Nephron (organoid): ENCODE measurements around the gene LBHD2.

ENCODE experiments used
- H3K27ac Mint-ChIP-seq, 3 experiments: 2 replicates each; pipeline ENCODE4 v1.8.0; 2020; ENCODE audit warnings: mixed read lengths in 3 of 3, mild to moderate bottlenecking in 2 of 3, moderate library complexity in 1 of 3
- H3K27me3 Mint-ChIP-seq: 2 replicates; pipeline ENCODE4 v1.8.0; 2021; ENCODE audit warnings: low read depth, mild to moderate bottlenecking, moderate library complexity, mixed read lengths
- H3K36me3 Mint-ChIP-seq: 2 replicates; pipeline ENCODE4 v1.8.0; 2020; ENCODE audit warnings: low read depth, mixed read lengths
- H3K4me1 Mint-ChIP-seq: 2 replicates; pipeline ENCODE4 v1.8.0; 2020; ENCODE audit warnings: mixed read lengths
- H3K4me3 Mint-ChIP-seq, 3 experiments: 2 replicates each; pipeline ENCODE4 v1.8.0; 2020; ENCODE audit warnings: mild to moderate bottlenecking in 3 of 3, mixed read lengths in 3 of 3, moderate library complexity in 2 of 3
- H3K9me3 Mint-ChIP-seq: 2 replicates; pipeline ENCODE4 v1.8.0; 2020; ENCODE audit warnings: mixed read lengths
- CTCF ChIP-seq, 3 experiments: fragments of 200-600 bp; sonication (generic); IDR thresholded peaks; one replicate each; pipeline ENCODE4 v1.5.0; 2021; ENCODE audit warnings: antibody characterized with exemption in 3 of 3; ENCODE audit not compliant: unreplicated experiment in 3 of 3

Gene LBHD2

GRCh38 chr14:103137689-103138300 lies 53.8 kb downstream of the LBHD2 start:
- TF ChIP-seq CTCF (IDR thresholded peaks at IDR 0.05; ENCODE audit: unreplicated experiment in 3 of 3): no peak
- peaks cover 5% of the 10 kb centered on the region for H3K27me3 Mint-ChIP-seq
- peaks cover 51% of the 10 kb centered on the region for H3K4me1 Mint-ChIP-seq
- H3K36me3 Mint-ChIP-seq: peaks cover 11% of the 10 kb centered on the region
- no peaks in the 10 kb centered on the region for H3K9me3 Mint-ChIP-seq
- H3K27ac Mint-ChIP-seq: peak overlapping the region; percentile 37 to 71 (median 63)
- H3K4me3 Mint-ChIP-seq: peak overlapping the region in 2 of 3 experiments; percentile 57 to 62

- H3K36me3 Mint-ChIP-seq: peaks cover 9% of the 10 kb centered on the region
- peaks cover 51% of the 10 kb centered on the region for H3K4me1 Mint-ChIP-seq
- peaks cover 5% of the 10 kb centered on the region for H3K27me3 Mint-ChIP-seq
- H3K27ac Mint-ChIP-seq: peak overlapping the region; percentile 80 to 85 (median 81)
- H3K4me3 Mint-ChIP-seq: peak overlapping the region; percentile 60 to 78 (median 77)
- no peaks in the 10 kb centered on the region for H3K9me3 Mint-ChIP-seq
- TF ChIP-seq CTCF (IDR thresholded peaks at IDR 0.05; ENCODE audit: unreplicated experiment in 3 of 3): no peak
These were observed 54.5 kb downstream of the LBHD2 start for GRCh38 chr14:103138301-103139131.

- peaks cover 5% of the 10 kb centered on the region for H3K36me3 Mint-ChIP-seq
- peak overlapping the region; percentile 60 to 78 (median 77) for H3K4me3 Mint-ChIP-seq
- no peak for TF ChIP-seq CTCF (IDR thresholded peaks at IDR 0.05; ENCODE audit: unreplicated experiment in 3 of 3)
- no peaks in the 10 kb centered on the region for H3K9me3 Mint-ChIP-seq
- H3K4me1 Mint-ChIP-seq: peaks cover 51% of the 10 kb centered on the region
- peak overlapping the region; percentile 80 to 85 (median 81) for H3K27ac Mint-ChIP-seq
- H3K27me3 Mint-ChIP-seq: no peaks in the 10 kb centered on the region
These were observed 55.4 kb downstream of the LBHD2 start for GRCh38 chr14:103139132-103140025.
